ENCODE data around the gene LDAH. TPM values are rescaled to one million over a fixed set of nuclear protein-coding genes. Genes with fewer than 3 reads are reported as not detected.

LDAH gene
- total and polyA plus RNA-seq, 2 donors (not counting 1 experiment from before 2014, with no cell fraction given), result 9.0 to 31.3 TPM

DNA sequence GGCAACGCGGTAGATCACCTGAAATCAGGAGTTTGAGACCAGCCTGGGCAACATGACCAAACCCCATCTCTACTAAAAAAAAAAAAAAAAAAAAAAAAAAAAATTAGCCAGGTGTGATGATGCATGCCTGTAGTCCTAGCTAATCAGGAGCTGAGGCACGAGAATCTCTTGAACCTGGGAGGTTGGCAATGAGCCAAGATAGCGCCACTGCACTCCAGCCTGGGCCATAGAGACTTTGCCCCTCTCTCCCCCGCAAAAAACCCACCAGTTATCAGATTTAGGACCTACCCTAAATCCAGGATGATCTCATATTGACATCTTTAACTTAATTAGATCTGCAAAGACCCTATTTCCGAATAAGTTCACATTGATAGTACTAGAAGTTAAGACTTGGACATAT, 29.2 kb upstream of the LDAH start:
- Histone ChIP-seq H2AFZ (ENCODE audit: insufficient read depth, low read depth, low read length, poor library complexity, severe bottlenecking) (no peak overlapping the region), H3K27ac (ENCODE audit: low read length in 2 of 2) (no peak overlapping the region), H3K9ac (ENCODE audit: low read length) (no peak overlapping the region), H3K4me1 (ENCODE audit: control insufficient read depth in 2 of 2, insufficient read depth in 2 of 2, low read length in 2 of 2) (no peaks in the 10 kb centered on the region), H3K4me3 (ENCODE audit: control extremely low read depth in 1 of 5, extremely low read depth in 1 of 5, insufficient read depth in 1 of 5, low read depth in 2 of 5, low read length in 4 of 5) (no peak overlapping the region), H3K27me3 (replicated peaks in 1 of 4; ENCODE audit: control extremely low read depth in 1 of 4, control insufficient read depth in 3 of 4, insufficient read depth in 4 of 4, low read length in 3 of 4) (peaks cover 0 to 7% (median 0%) of the 10 kb centered on the region in 4 experiments), H4K20me1 (ENCODE audit: control insufficient read depth, insufficient read depth, low read length, poor library complexity, severe bottlenecking) (no peaks in the 10 kb centered on the region), H3K79me2 (ENCODE audit: control insufficient read depth, insufficient read depth, low read length) (no peaks in the 10 kb centered on the region), H3K9me3 (ENCODE audit: control extremely low read depth in 1 of 3, control insufficient read depth in 2 of 3, insufficient read depth in 1 of 3, low read length in 2 of 3) (no peaks in the 10 kb centered on the region), H3K36me3 (replicated peaks in 1 of 2; ENCODE audit: control extremely low read depth in 1 of 2, control insufficient read depth in 1 of 2, extremely low read depth in 1 of 2, insufficient read depth in 2 of 2, low read length in 1 of 2) (no peaks in the 10 kb centered on the region), H3K4me2 (replicated peaks; ENCODE audit: low read depth, low read length, poor library complexity, severe bottlenecking) (no peak overlapping the region)
- Mint-ChIP-seq H3K4me3 (no peak overlapping the region), H3K27ac (no peak overlapping the region), H3K9me3 (ENCODE audit: insufficient read depth) (no peaks in the 10 kb centered on the region), H3K27me3 (peaks cover 26% of the 10 kb centered on the region), H3K4me1 (no peaks in the 10 kb centered on the region)
- ChIA-PET CTCF (no interaction called here), POLR2A (no interaction called here)
- DNase-seq (no peak), ATAC-seq (ENCODE audit: low read depth) (no peak)
- WGBS (ENCODE audit: insufficient coverage), result 76% methylated on average over 2 of the region's 6 CpGs
- intact Hi-C loops (cut with micrococcal nuclease), result no loop called here
- TF ChIP-seq EZH2 (IDR thresholded peaks at IDR 0.05; ENCODE audit: borderline replicate concordance, insufficient read depth, low read depth, low read length, poor library complexity, severe bottlenecking), result no peak
- TF ChIP-seq, protein P1, sequence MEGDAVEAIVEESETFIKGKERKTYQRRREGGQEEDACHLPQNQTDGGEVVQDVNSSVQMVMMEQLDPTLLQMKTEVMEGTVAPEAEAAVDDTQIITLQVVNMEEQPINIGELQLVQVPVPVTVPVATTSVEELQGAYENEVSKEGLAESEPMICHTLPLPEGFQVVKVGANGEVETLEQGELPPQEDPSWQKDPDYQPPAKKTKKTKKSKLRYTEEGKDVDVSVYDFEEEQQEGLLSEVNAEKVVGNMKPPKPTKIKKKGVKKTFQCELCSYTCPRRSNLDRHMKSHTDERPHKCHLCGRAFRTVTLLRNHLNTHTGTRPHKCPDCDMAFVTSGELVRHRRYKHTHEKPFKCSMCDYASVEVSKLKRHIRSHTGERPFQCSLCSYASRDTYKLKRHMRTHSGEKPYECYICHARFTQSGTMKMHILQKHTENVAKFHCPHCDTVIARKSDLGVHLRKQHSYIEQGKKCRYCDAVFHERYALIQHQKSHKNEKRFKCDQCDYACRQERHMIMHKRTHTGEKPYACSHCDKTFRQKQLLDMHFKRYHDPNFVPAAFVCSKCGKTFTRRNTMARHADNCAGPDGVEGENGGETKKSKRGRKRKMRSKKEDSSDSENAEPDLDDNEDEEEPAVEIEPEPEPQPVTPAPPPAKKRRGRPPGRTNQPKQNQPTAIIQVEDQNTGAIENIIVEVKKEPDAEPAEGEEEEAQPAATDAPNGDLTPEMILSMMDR (IDR thresholded peaks at IDR 0.05), result no peak

DNA sequence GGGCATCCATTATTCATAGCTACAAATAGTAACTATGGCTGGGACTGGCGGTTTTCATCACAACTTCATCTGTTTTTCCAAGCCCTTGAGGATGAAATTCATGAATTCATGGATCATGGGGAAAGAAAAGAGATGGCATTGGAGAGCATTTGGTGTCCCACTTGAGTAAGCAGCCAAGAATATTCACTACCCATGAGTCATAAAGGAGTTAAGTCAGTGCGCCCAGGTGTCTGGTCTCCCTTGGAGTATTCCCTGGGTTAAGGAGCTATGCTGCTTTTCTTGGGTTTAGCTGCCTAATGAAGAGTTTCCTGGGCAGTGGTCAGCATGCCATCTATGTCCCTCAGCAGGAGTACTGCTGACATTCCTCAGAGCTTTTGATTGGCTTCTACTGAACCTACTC, 21.3 kb upstream of the LDAH start:
- Histone ChIP-seq H3K27me3 (replicated peaks in 1 of 4; ENCODE audit: control extremely low read depth in 1 of 4, control insufficient read depth in 3 of 4, insufficient read depth in 4 of 4, low read length in 3 of 4) (peaks cover 0 to 6% (median 2%) of the 10 kb centered on the region in 4 experiments), H3K9ac (ENCODE audit: low read length) (no peak overlapping the region), H4K20me1 (ENCODE audit: control insufficient read depth, insufficient read depth, low read length, poor library complexity, severe bottlenecking) (no peaks in the 10 kb centered on the region), H3K79me2 (ENCODE audit: control insufficient read depth, insufficient read depth, low read length) (no peaks in the 10 kb centered on the region), H3K9me3 (ENCODE audit: control extremely low read depth in 1 of 3, control insufficient read depth in 2 of 3, insufficient read depth in 1 of 3, low read length in 2 of 3) (no peaks in the 10 kb centered on the region), H3K4me2 (replicated peaks; ENCODE audit: low read depth, low read length, poor library complexity, severe bottlenecking) (no peak overlapping the region), H3K36me3 (replicated peaks in 1 of 2; ENCODE audit: control extremely low read depth in 1 of 2, control insufficient read depth in 1 of 2, extremely low read depth in 1 of 2, insufficient read depth in 2 of 2, low read length in 1 of 2) (no peaks in the 10 kb centered on the region), H3K27ac (ENCODE audit: low read length in 2 of 2) (no peak overlapping the region), H3K4me1 (ENCODE audit: control insufficient read depth in 2 of 2, insufficient read depth in 2 of 2, low read length in 2 of 2) (no peaks in the 10 kb centered on the region), H2AFZ (ENCODE audit: insufficient read depth, low read depth, low read length, poor library complexity, severe bottlenecking) (no peak overlapping the region), H3K4me3 (ENCODE audit: control extremely low read depth in 1 of 5, extremely low read depth in 1 of 5, insufficient read depth in 1 of 5, low read depth in 2 of 5, low read length in 4 of 5) (no peak overlapping the region)
- 100% methylated on average over 1 of the region's 2 CpGs for WGBS (ENCODE audit: insufficient coverage)
- no peaks in the 10 kb centered on the region for H3K9me3 Mint-ChIP-seq (ENCODE audit: insufficient read depth)
- H3K4me1 Mint-ChIP-seq, result no peaks in the 10 kb centered on the region
- ATAC-seq (ENCODE audit: low read depth), result no peak
- TF ChIP-seq, protein P1 (IDR thresholded peaks at IDR 0.05), result no peak
- no peak for TF ChIP-seq EZH2 (IDR thresholded peaks at IDR 0.05; ENCODE audit: borderline replicate concordance, insufficient read depth, low read depth, low read length, poor library complexity, severe bottlenecking)
- intact Hi-C loops (cut with micrococcal nuclease), result no loop called here
- DNase-seq, result no peak
- ChIA-PET POLR2A (no interaction called here), CTCF (no interaction called here)
- peaks cover 45% of the 10 kb centered on the region for H3K27me3 Mint-ChIP-seq
- no peak overlapping the region for H3K4me3 Mint-ChIP-seq
- no peak overlapping the region for H3K27ac Mint-ChIP-seq
